GM12878 (cell line): Measurements from ENCODE around the gene CDH15. TPM values are rescaled to one million over a fixed set of nuclear protein-coding genes. Genes with fewer than 3 reads are reported as not detected.
A peak's percentile ranks its signal among the peaks of the same experiment; 100 is the strongest.

Experiments
- ATAC-seq: fragments of 200-7000 bp; cut with Tn5 transposase; 3 replicates; pipeline ENCODE4 v1.9.1; 2020; ENCODE audit warnings: mild to moderate bottlenecking, moderate library complexity
- BruUV-seq: library from RNA; stranded (reverse); fragments of 400-500 nt; replicated peaks from 2 replicates; lab custom pipeline; 2021; lab: Mats Ljungman, UMichigan
- CTCF ChIA-PET: fragments of 300-600 bp; sonication (Branson Sonifier 250); formaldehyde crosslinking; extraction: SDS; loops from one replicate; lab custom pipeline; 2021; ENCODE audit warnings: inconsistent platforms; lab: Yijun Ruan, JAX
- POLR2A ChIA-PET: fragments of 350-600 bp; formaldehyde crosslinking; extraction: SDS; loops from one replicate; lab custom pipeline; 2021; ENCODE audit warnings: inconsistent platforms; lab: Charles Lee
- RAD21 ChIA-PET: fragments of 300-600 bp; sonication (Branson Sonifier 250); formaldehyde crosslinking; loops from one replicate; lab custom pipeline; 2023; ENCODE audit warnings: antibody characterized with exemption; ENCODE audit not compliant: unreplicated experiment; lab: Charles Lee
- SMC1A ChIA-PET: fragments of 300-600 bp; sonication (Branson Sonifier 250); formaldehyde crosslinking; loops from one replicate; lab custom pipeline; 2023; ENCODE audit not compliant: unreplicated experiment, uncharacterized antibody; lab: Charles Lee
- DNase-seq: peaks from one replicate; pipeline ENCODE4 v3.0.0-alpha.2; 2011; ENCODE audit warnings: low read depth, low spot score
- FAIRE-seq: peaks from 3 replicates; lab custom pipeline; 2011; peaks lifted over from hg19 to GRCh38; lab: Jason Lieb, UNC
- H2AFZ ChIP-seq: 2 replicates; pipeline ENCODE4 v1.6.0; 2011; ENCODE audit warnings: low read depth, low read length, control low read depth; ENCODE audit not compliant: control insufficient read depth
- H3K27ac ChIP-seq: 2 replicates; pipeline ENCODE4 v1.5.1; 2011; ENCODE audit warnings: control low read depth; ENCODE audit not compliant: control insufficient read depth, insufficient read depth
- H3K27me3 ChIP-seq, 2 experiments: replicated peaks in 1 of 2; 2 replicates each; pipeline versions ENCODE4 v1.6.0 to v1.6.1; 2011; ENCODE audit warnings: low read length in 1 of 2; ENCODE audit not compliant: control insufficient read depth in 2 of 2, insufficient read depth in 2 of 2
- H3K36me3 ChIP-seq, 2 experiments: 2 replicates each; pipeline ENCODE4 v1.5.1; 2011; ENCODE audit warnings: low read length in 1 of 2; ENCODE audit not compliant: control insufficient read depth in 2 of 2, insufficient read depth in 2 of 2
- H3K4me1 ChIP-seq: 2 replicates; pipeline ENCODE4 v1.6.1; 2011; ENCODE audit warnings: mild to moderate bottlenecking, low read length, moderate library complexity, mixed read lengths; ENCODE audit not compliant: control insufficient read depth, insufficient read depth
- H3K4me2 ChIP-seq: 2 replicates; pipeline ENCODE4 v1.6.0; 2011; ENCODE audit warnings: control low read depth; ENCODE audit not compliant: control insufficient read depth, insufficient read depth
- H3K4me3 ChIP-seq: fragments of 200-600 bp; sonication (generic); 2 replicates; pipeline ENCODE4 v1.5.1; 2016
- H3K79me2 ChIP-seq: 2 replicates; pipeline ENCODE4 v1.6.0; 2011; ENCODE audit warnings: low read length; ENCODE audit not compliant: control insufficient read depth, insufficient read depth
- H3K9ac ChIP-seq: 2 replicates; pipeline ENCODE4 v1.8.0; 2011; ENCODE audit warnings: low read length, control low read depth, mixed read lengths; ENCODE audit not compliant: control insufficient read depth, insufficient read depth
- H3K9me3 ChIP-seq: replicated peaks from 3 replicates; pipeline ENCODE4 v1.5.1; 2011; ENCODE audit warnings: mild to moderate bottlenecking, low read length; ENCODE audit not compliant: control insufficient read depth, insufficient read depth
- H4K20me1 ChIP-seq: 2 replicates; pipeline ENCODE4 v1.6.0; 2011; ENCODE audit not compliant: control insufficient read depth, insufficient read depth
- E2F8 ChIP-seq: fragments of 450-650 bp; IDR thresholded peaks from 2 replicates; pipeline ENCODE4 v1.6.1; 2018; ENCODE audit warnings: mild to moderate bottlenecking, low read depth, moderate library complexity; ENCODE audit not compliant: partially characterized antibody
- FOXM1 ChIP-seq: IDR thresholded peaks from 2 replicates; pipeline ENCODE4 v1.6.1; 2012; ENCODE audit warnings: low read depth, mild to moderate bottlenecking, inconsistent platforms, low read length, moderate library complexity
- HCFC1 ChIP-seq: fragments of 150-350 bp; IDR thresholded peaks from 2 replicates; pipeline ENCODE4 v1.6.1; 2014; ENCODE audit warnings: low read length
- IRF4 ChIP-seq: IDR thresholded peaks from 2 replicates; pipeline ENCODE4 v1.6.1; 2011; ENCODE audit warnings: low read depth, low read length
- KLF5 ChIP-seq: fragments of 450-650 bp; IDR thresholded peaks from 2 replicates; pipeline ENCODE4 v1.6.1; 2014; ENCODE audit warnings: mild to moderate bottlenecking; ENCODE audit not compliant: partially characterized antibody
- TCF12 ChIP-seq: IDR thresholded peaks from 2 replicates; pipeline ENCODE4 v1.6.1; 2011; ENCODE audit warnings: low read depth, mild to moderate bottlenecking, low read length
- ZNF687 ChIP-seq: fragments of 450-650 bp; IDR thresholded peaks from 2 replicates; pipeline ENCODE4 v1.6.1; 2017; ENCODE audit warnings: mild to moderate bottlenecking, moderate library complexity
- WGBS: methylation state at CpG from one replicate; pipeline ENCODE4 v1.1.6; 2016; ENCODE audit warnings: low lambda C conversion rate; ENCODE audit not compliant: insufficient replicate concordance, insufficient coverage; ENCODE audit errors: missing lambda C conversion rate; 5-methylcytosine and 5-hydroxymethylcytosine counted together
- in situ Hi-C: fragments of 300-500 bp; cut with MboI; formaldehyde crosslinking; loops from 9 replicates; pipeline ENCODE4 v1.14.3; 2018; ENCODE audit warnings: mixed read lengths
- intact Hi-C: fragments of 100-400 bp; cut with micrococcal nuclease; formaldehyde crosslinking; loops from one replicate; pipeline ENCODE4 v1.14.2; 2022; ENCODE audit not compliant: unreplicated experiment
- polyA plus RNA-seq, 11 experiments: library from polyadenylated mRNA; depleted of rRNA in 4 of 11; unstranded in 6 of 11; stranded (reverse) in 5 of 11; fragments of >200 nt; fragmentation: Nextera tagmentation in 4 of 11; fragmentation: Illumina TruSeq in 1 of 11; extraction: Ambion mirVana in 4 of 11; extraction: Trizol in 1 of 11; gene quantifications; 1 replicate in 1 of 11; 2 replicates in 10 of 11; pipeline versions ENCODE4 v1.2.1 to v1.2.3, GENCODE V29; 2011 to 2016; ENCODE audit warnings: inconsistent platforms in 2 of 11, missing spikeins in 2 of 11, low read depth in 1 of 11
- total RNA-seq, 4 experiments: library from RNA; depleted of rRNA in 3 of 4; stranded (reverse); fragments of >200 nt in 3 of 4; fragmentation: Illumina TruSeq in 1 of 4; extraction: Trizol in 1 of 4; gene quantifications; 2 replicates each; pipeline versions ENCODE4 v1.2.1 to v1.2.3, GENCODE V29; 2013 to 2021

CDH15 gene
- total and polyA plus RNA-seq, 10 of the 15 experiments (the other 5 are each of a cell fraction or from before 2014, with no cell fraction given) = 0.02 to 0.06 TPM; not detected in 8

- H3K36me3 ChIP-seq = no peaks in the 10 kb centered on the region
- DNase-seq = no peak
- ChIA-PET RAD21 (no interaction called here), SMC1A (no interaction called here), POLR2A (no interaction called here), CTCF (no interaction called here)
- H3K4me2 ChIP-seq = no peak overlapping the region
- intact Hi-C loops (loop anchor here (10.0 kb wide), 1 partner anchor 466 kb away; no protein-coding TSS in a partner anchor), in situ Hi-C loops (loop anchor here (5.0 kb wide), 1 partner anchor 463 kb away; no protein-coding TSS in a partner anchor)
- no peak for FAIRE-seq
- H3K9me3 ChIP-seq = no peaks in the 10 kb centered on the region
- no peaks in the 10 kb centered on the region for H3K79me2 ChIP-seq
- peak; percentile 27 for ATAC-seq
- BruUV-seq = no TSS peak
- TF ChIP-seq ZNF687 = no peak
- TF ChIP-seq HCFC1 = no peak
- no peak for TF ChIP-seq E2F8
- peak; percentile 65; the same call in 1 of the 2 replicates for TF ChIP-seq TCF12
- no peak for TF ChIP-seq FOXM1
- TF ChIP-seq IRF4 = no peak
- TF ChIP-seq KLF5 = no peak
- H3K4me1 ChIP-seq = 0 out of 2 replicates have a peak, but pooled peaks cover 2% of the 10 kb centered on the region
- H4K20me1 ChIP-seq = no peaks in the 10 kb centered on the region
- H2AFZ ChIP-seq = no peak overlapping the region
- peaks cover 0 to 2% of the 10 kb centered on the region in 2 experiments; a peak in 1 of 4 replicates for H3K27me3 ChIP-seq
- H3K4me3 ChIP-seq = no peak overlapping the region
- 1% methylated on average over 11 of the region's 11 CpGs for WGBS
- H3K9ac ChIP-seq = no peak overlapping the region
- H3K27ac ChIP-seq = no peak overlapping the region
Measured at GRCh38 chr16:89210165-89210903, 38.8 kb downstream of the CDH15 start.
